Tibial nerve (tissue), 4 donors: Measurements from ENCODE around the gene HTR1E. TPM values are rescaled to one million over a fixed set of nuclear protein-coding genes. Genes with fewer than 3 reads are reported as not detected.

Experiments used
- DNase-seq, 2 donors: peaks; one replicate each; pipeline ENCODE4 v3.0.0-alpha.2; 2019; ENCODE audit warnings: low spot score in 2 of 2
- H3K27ac ChIP-seq, 4 donors: fragments of 200-600 bp; sonication (generic) in 3 of 4; one replicate each; pipeline ENCODE4 v1.5.1; 2017 to 2019; ENCODE audit warnings: mild to moderate bottlenecking in 1 of 4
- H3K27me3 ChIP-seq, 2 donors: fragments of 200-600 bp; sonication (generic) in 1 of 2; one replicate each; pipeline versions ENCODE4 v1.5.1 to v1.6.0; 2017 to 2019
- H3K36me3 ChIP-seq, 3 donors: fragments of 200-600 bp; sonication (generic); one replicate each; pipeline ENCODE4 v1.5.1; 2018 to 2019
- H3K4me1 ChIP-seq, 4 donors: fragments of 200-600 bp; sonication (generic) in 3 of 4; one replicate each; pipeline ENCODE4 v1.5.1; 2017 to 2019
- H3K4me3 ChIP-seq, 4 donors: fragments of 200-600 bp; sonication (generic) in 3 of 4; one replicate each; pipeline ENCODE4 v1.5.1; 2017 to 2019; ENCODE audit warnings: mild to moderate bottlenecking in 1 of 4, moderate library complexity in 1 of 4
- H3K9me3 ChIP-seq, 4 donors: fragments of 200-600 bp; sonication (generic) in 3 of 4; one replicate each; pipeline ENCODE4 v1.5.1; 2017 to 2019
- EP300 ChIP-seq, 2 donors: sonication (generic); formaldehyde crosslinking; IDR thresholded peaks; one replicate each; pipeline ENCODE4 v1.6.1; 2017; ENCODE audit warnings: antibody characterized with exemption in 2 of 2, mild to moderate bottlenecking in 1 of 2
- POLR2A ChIP-seq, 2 donors: fragments of 450-650 bp; IDR thresholded peaks; one replicate each; pipeline ENCODE4 v1.6.1; 2017; ENCODE audit warnings: antibody characterized with exemption in 2 of 2, mild to moderate bottlenecking in 2 of 2, moderate library complexity in 2 of 2
- WGBS, 2 donors: methylation state at CpG; one replicate each; pipeline ENCODE4 v1.1.5; 2018; 5-methylcytosine and 5-hydroxymethylcytosine counted together
- total RNA-seq, 4 donors: library from RNA; depleted of rRNA; stranded (reverse); fragments of >200 nt; gene quantifications; one replicate each; pipeline ENCODE4 v1.1.0, GENCODE V29; 2016
- TF ChIP-seq, protein P1 (sequence below), 5 experiments: fragments of 200-600 bp in 3 of 5; fragments of 450-650 bp in 2 of 5; sonication (generic) in 3 of 5; IDR thresholded peaks; one replicate each; pipeline ENCODE4 v1.5.1; 2016 to 2019; ENCODE audit warnings: antibody characterized with exemption in 5 of 5, mild to moderate bottlenecking in 3 of 5, moderate library complexity in 2 of 5

HTR1E gene
- total RNA-seq, 4 donors from 2014 or later: not detected

DNA sequence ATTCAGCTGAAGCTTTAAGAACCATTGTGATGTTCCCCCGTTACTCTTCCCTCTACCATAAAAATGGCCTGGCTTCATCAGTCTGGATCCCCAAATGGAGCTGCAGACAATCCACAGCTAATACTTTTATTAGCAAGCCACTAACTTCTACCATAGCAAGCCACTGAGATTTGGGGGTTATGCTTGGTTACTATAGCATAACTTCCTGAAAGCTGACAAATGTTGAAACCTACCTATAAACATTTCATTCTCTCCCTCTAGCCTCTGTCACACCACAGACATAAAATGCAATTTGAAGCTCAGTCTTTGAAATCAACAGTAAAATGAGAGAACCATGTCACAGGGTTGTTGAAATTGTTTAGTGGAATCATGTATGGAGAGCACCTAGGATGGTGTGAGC lies 3.0 kb upstream of the HTR1E start:
- H3K4me1 ChIP-seq: peaks cover 0 to 13% (median 0%) of the 10 kb centered on the region in 4 donors
- no peak for TF ChIP-seq POLR2A (IDR thresholded peaks at IDR 0.05)
- TF ChIP-seq, protein P1, sequence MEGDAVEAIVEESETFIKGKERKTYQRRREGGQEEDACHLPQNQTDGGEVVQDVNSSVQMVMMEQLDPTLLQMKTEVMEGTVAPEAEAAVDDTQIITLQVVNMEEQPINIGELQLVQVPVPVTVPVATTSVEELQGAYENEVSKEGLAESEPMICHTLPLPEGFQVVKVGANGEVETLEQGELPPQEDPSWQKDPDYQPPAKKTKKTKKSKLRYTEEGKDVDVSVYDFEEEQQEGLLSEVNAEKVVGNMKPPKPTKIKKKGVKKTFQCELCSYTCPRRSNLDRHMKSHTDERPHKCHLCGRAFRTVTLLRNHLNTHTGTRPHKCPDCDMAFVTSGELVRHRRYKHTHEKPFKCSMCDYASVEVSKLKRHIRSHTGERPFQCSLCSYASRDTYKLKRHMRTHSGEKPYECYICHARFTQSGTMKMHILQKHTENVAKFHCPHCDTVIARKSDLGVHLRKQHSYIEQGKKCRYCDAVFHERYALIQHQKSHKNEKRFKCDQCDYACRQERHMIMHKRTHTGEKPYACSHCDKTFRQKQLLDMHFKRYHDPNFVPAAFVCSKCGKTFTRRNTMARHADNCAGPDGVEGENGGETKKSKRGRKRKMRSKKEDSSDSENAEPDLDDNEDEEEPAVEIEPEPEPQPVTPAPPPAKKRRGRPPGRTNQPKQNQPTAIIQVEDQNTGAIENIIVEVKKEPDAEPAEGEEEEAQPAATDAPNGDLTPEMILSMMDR (IDR thresholded peaks at IDR 0.05): no peak
- no peak for TF ChIP-seq EP300 (IDR thresholded peaks at IDR 0.05)
- 77 to 90% methylated on average over 1 of the region's 1 CpG for WGBS, 2 donors

DNA sequence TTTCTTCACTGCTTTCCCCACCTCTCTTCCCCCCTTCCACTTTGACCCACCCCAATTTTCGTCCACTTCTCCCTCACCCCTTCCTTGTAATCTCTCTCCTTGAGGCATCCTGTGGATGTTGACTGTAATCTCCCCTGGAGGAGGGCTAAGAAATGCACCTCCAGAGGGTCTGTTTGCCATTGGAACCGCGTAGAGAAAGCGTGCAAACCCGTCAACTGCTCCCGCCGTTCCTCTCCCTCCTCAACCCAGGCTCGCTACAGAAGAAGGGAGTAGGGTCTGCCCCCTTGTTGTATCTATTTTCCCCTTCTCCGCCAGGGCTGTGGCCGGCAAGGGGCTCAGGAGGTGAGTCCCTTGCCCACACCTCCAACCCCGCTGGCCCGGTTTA lies 502 bp upstream of the HTR1E start:
- Histone ChIP-seq H3K4me3 (peak overlapping the region in 1 of 4 donors; percentile 36), H3K36me3 (no peaks in the 10 kb centered on the region), H3K27ac (no peak overlapping the region), H3K4me1 (peaks cover 0 to 13% (median 0%) of the 10 kb centered on the region in 4 donors), H3K9me3 (no peaks in the 10 kb centered on the region), H3K27me3 (peaks cover 0 to 28% of the 10 kb centered on the region in 2 donors)
- TF ChIP-seq EP300 (IDR thresholded peaks at IDR 0.05): no peak
- TF ChIP-seq, protein P1 (IDR thresholded peaks at IDR 0.05): peak in 1 of 5 experiments; percentile 46
- DNase-seq: no peak
- 4 to 6% methylated on average over 12 of the region's 12 CpGs for WGBS, 2 donors

More for the DNA sequence above, 3.0 kb upstream of the HTR1E start:
- no peak for DNase-seq
- no peak overlapping the region for H3K27ac ChIP-seq
- H3K9me3 ChIP-seq: no peaks in the 10 kb centered on the region
- no peak overlapping the region for H3K4me3 ChIP-seq
- no peaks in the 10 kb centered on the region for H3K36me3 ChIP-seq
- H3K27me3 ChIP-seq: peaks cover 0 to 28% of the 10 kb centered on the region in 2 donors

DNA sequence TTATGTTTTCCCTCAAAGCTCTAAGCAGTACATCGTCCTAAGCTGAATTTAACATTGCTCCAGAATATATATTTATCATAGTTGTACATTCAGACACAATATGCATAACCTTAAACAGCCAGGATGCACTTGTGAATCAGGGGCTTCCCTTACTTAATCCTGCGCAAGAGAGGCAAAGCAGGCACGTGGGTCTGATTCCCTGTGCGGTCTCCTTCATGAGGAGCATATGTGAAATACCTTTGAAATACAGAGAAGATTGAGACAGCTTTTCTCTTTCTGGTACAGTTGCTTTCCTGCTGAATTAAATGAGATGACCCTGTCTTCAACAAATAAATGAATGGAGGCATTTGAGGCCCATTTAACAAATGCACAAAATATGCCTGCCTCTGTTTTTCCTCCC lies 1.5 kb downstream of the HTR1E start:
- Histone ChIP-seq H3K9me3 (no peaks in the 10 kb centered on the region), H3K4me1 (peaks cover 0 to 13% (median 0%) of the 10 kb centered on the region in 4 donors), H3K4me3 (no peak overlapping the region), H3K27me3 (peaks cover 0 to 28% of the 10 kb centered on the region in 2 donors), H3K36me3 (no peaks in the 10 kb centered on the region), H3K27ac (no peak overlapping the region)
- no peak for TF ChIP-seq POLR2A (IDR thresholded peaks at IDR 0.05)
- TF ChIP-seq, protein P1 (IDR thresholded peaks at IDR 0.05): no peak
- 70 to 75% methylated on average over 4 of the region's 4 CpGs for WGBS, 2 donors
- DNase-seq: no peak

DNA sequence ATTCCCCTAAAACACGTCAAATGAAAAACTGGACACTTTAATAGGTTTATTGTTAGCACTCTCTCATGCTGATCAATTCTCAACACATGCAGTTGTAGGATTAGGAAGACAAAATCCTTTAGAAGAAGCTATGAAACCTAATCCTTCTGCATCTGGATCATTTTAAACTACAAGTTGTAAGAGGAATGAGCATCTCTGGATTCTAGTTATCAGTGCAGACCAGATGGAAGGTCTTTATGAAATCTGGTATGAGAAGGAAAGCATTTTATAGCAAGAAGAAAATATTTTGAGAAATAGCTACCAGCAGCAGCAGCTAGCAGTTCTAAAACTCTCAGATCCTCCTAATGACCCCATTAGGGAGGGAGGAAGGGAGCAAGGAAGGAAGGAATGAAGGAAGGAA lies 4.1 kb downstream of the HTR1E start:
- Histone ChIP-seq H3K4me1 (peaks cover 0 to 13% (median 0%) of the 10 kb centered on the region in 4 donors), H3K9me3 (no peaks in the 10 kb centered on the region), H3K27me3 (peaks cover 0 to 21% of the 10 kb centered on the region in 2 donors), H3K36me3 (no peaks in the 10 kb centered on the region), H3K27ac (no peak overlapping the region), H3K4me3 (no peak overlapping the region)
- no peak for DNase-seq
- no peak for TF ChIP-seq EP300 (IDR thresholded peaks at IDR 0.05)
- TF ChIP-seq, protein P1 (IDR thresholded peaks at IDR 0.05): no peak
- no peak for TF ChIP-seq POLR2A (IDR thresholded peaks at IDR 0.05)
- 58 to 59% methylated on average over 1 of the region's 1 CpG for WGBS, 2 donors

DNA sequence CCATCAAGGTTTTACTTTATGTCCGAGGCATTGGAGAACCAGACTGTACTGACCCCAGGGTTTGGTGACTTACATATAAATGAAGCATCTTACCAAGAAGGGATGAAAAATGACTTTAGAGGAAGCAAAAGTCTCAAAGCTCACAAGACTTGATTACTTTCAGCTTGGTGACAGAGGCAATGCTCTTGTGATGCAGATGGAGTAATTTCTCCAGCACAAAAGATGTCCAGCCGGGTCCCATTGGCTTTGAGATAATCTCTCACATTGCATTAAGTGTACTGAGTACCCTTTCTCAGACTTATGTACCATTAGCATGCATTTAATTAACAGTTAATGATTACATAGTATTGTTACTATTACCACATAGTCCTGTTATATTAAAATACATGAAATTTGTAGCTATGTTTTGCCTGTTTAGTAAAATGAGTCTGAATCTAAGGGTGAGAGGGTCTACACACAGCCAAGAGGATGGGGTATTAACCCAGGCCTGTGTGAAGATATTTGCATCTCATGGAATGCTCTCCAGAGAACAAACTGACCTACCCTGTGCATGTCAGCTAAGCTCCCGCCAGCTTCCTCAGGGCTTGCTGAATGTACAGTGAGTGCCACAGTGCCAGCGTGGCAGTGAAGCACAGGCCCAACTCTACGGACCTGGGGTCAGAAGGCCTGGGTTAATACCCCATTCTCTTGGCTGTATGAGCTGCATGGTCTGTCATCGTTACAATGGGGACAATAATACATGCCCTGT lies 5.6 kb downstream of the HTR1E start:
- H3K4me1 ChIP-seq: no peaks in the 10 kb centered on the region
- TF ChIP-seq EP300 (IDR thresholded peaks at IDR 0.05) (no peak), POLR2A (IDR thresholded peaks at IDR 0.05) (no peak)
- TF ChIP-seq, protein P1 (IDR thresholded peaks at IDR 0.05): no peak
- no peaks in the 10 kb centered on the region for H3K36me3 ChIP-seq
- H3K27ac ChIP-seq: no peak overlapping the region
- WGBS, 2 donors: 68 to 77% methylated on average over 6 of the region's 6 CpGs
- H3K4me3 ChIP-seq: no peak overlapping the region
- H3K9me3 ChIP-seq: no peaks in the 10 kb centered on the region
- peaks cover 0 to 7% of the 10 kb centered on the region in 2 donors for H3K27me3 ChIP-seq
- no peak for DNase-seq
